Thyroid gland (tissue), 4 donors: ENCODE data around the gene PDE8B. TPM values are rescaled to one million over a fixed set of nuclear protein-coding genes. Genes with fewer than 3 reads are reported as not detected.

Source experiments
- DNase-seq, 2 donors: peaks; one replicate each; pipeline ENCODE4 v3.0.0-alpha.2; 2019
- H3K27ac ChIP-seq, 3 donors: fragments of 200-600 bp; sonication (generic); 1 replicate in 2 of 3; 2 replicates in 1 of 3; pipeline ENCODE4 v1.5.1; 2016 to 2019; ENCODE audit warnings: mild to moderate bottlenecking in 1 of 3, moderate library complexity in 1 of 3
- H3K27me3 ChIP-seq: fragments of 200-600 bp; sonication (generic); one replicate; pipeline ENCODE4 v1.5.1; 2019
- H3K36me3 ChIP-seq, 2 donors: fragments of 200-600 bp; sonication (generic); one replicate each; pipeline ENCODE4 v1.5.1; 2016 to 2019
- H3K4me1 ChIP-seq, 2 donors: fragments of 200-600 bp; sonication (generic); one replicate each; pipeline ENCODE4 v1.5.1; 2017 to 2019
- H3K4me3 ChIP-seq, 3 donors: fragments of 200-600 bp; sonication (generic); replicated peaks in 1 of 3; 1 replicate in 2 of 3; 2 replicates in 1 of 3; pipeline ENCODE4 v1.5.1; 2016; ENCODE audit warnings: mild to moderate bottlenecking in 1 of 3
- H3K9me3 ChIP-seq: fragments of 200-600 bp; sonication (generic); one replicate; pipeline ENCODE4 v1.5.1; 2017
- POLR2A ChIP-seq, 2 donors: fragments of 450-650 bp; IDR thresholded peaks; one replicate each; pipeline ENCODE4 v1.6.1; 2017; ENCODE audit warnings: antibody characterized with exemption in 2 of 2, mild to moderate bottlenecking in 2 of 2, moderate library complexity in 1 of 2
- WGBS, 2 donors: methylation state at CpG; one replicate each; pipeline ENCODE4 v1.1.5; 2017; 5-methylcytosine and 5-hydroxymethylcytosine counted together
- intact Hi-C: fragments of 100-400 bp; cut with DNase I; formaldehyde crosslinking; loops from one replicate; pipeline ENCODE4 v1.15.1; 2023
- total RNA-seq, 4 donors: library from RNA; depleted of rRNA; stranded (reverse); fragments of >200 nt; gene quantifications; one replicate each; pipeline ENCODE4 v1.2.3, GENCODE V29; 2016
- TF ChIP-seq, protein P1 (sequence below), 6 experiments: fragments of 200-600 bp in 3 of 6; fragments of 450-650 bp in 3 of 6; sonication (generic) in 3 of 6; IDR thresholded peaks; one replicate each; pipeline ENCODE4 v1.5.1; 2016 to 2019; ENCODE audit warnings: antibody characterized with exemption in 6 of 6, mild to moderate bottlenecking in 2 of 6, inconsistent platforms in 1 of 6, moderate library complexity in 1 of 6

Gene PDE8B
- total RNA-seq, 4 donors from 2014 or later = 113 to 279 (median 218) TPM

DNA sequence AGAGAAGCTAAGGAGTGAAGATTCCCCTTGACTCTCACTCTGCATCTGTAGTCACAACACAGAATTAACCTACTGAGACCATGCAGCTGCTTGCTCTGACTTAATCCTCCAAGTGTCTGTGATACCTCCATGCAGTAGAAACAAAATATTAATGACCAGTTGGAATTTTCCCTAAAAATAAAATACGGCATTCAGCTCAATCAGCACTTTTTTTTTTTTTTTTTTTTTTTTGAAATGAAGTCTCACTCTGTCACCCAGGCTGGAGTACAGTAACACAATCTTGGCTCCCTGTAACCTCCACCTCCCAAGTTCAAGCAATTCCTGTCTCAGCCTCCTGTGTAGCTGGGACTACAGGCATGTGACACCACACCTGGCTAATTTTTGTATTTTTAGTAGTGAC lies 233.2 kb downstream of the PDE8B start:
- intact Hi-C loops = no loop called here
- no peak for DNase-seq
- no peak for TF ChIP-seq POLR2A (IDR thresholded peaks at IDR 0.05)
- no peak overlapping the region for H3K27ac ChIP-seq
- no peaks in the 10 kb centered on the region for H3K27me3 ChIP-seq
- H3K4me1 ChIP-seq = no peaks in the 10 kb centered on the region
- 74 to 76% methylated on average over 1 of the region's 1 CpG for WGBS, 2 donors
- H3K9me3 ChIP-seq = no peaks in the 10 kb centered on the region
- H3K4me3 ChIP-seq = no peak overlapping the region
- H3K36me3 ChIP-seq = peaks cover 0 to 5% of the 10 kb centered on the region in 2 donors

- peaks cover 0 to 5% of the 10 kb centered on the region in 2 donors for H3K36me3 ChIP-seq
- H3K27ac ChIP-seq = no peak overlapping the region
- TF ChIP-seq, protein P1, sequence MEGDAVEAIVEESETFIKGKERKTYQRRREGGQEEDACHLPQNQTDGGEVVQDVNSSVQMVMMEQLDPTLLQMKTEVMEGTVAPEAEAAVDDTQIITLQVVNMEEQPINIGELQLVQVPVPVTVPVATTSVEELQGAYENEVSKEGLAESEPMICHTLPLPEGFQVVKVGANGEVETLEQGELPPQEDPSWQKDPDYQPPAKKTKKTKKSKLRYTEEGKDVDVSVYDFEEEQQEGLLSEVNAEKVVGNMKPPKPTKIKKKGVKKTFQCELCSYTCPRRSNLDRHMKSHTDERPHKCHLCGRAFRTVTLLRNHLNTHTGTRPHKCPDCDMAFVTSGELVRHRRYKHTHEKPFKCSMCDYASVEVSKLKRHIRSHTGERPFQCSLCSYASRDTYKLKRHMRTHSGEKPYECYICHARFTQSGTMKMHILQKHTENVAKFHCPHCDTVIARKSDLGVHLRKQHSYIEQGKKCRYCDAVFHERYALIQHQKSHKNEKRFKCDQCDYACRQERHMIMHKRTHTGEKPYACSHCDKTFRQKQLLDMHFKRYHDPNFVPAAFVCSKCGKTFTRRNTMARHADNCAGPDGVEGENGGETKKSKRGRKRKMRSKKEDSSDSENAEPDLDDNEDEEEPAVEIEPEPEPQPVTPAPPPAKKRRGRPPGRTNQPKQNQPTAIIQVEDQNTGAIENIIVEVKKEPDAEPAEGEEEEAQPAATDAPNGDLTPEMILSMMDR (IDR thresholded peaks at IDR 0.05) = no peak
- TF ChIP-seq POLR2A (IDR thresholded peaks at IDR 0.05) = no peak
- 95 to 97% methylated on average over 1 of the region's 1 CpG for WGBS, 2 donors
- H3K27me3 ChIP-seq = no peaks in the 10 kb centered on the region
- DNase-seq = no peak
- H3K4me3 ChIP-seq = no peak overlapping the region
- H3K4me1 ChIP-seq = no peaks in the 10 kb centered on the region
- H3K9me3 ChIP-seq = no peaks in the 10 kb centered on the region
- intact Hi-C loops = no loop called here
These were observed 233.9 kb downstream of the PDE8B start for GRCh38 chr5:77444356-77444755.

DNA sequence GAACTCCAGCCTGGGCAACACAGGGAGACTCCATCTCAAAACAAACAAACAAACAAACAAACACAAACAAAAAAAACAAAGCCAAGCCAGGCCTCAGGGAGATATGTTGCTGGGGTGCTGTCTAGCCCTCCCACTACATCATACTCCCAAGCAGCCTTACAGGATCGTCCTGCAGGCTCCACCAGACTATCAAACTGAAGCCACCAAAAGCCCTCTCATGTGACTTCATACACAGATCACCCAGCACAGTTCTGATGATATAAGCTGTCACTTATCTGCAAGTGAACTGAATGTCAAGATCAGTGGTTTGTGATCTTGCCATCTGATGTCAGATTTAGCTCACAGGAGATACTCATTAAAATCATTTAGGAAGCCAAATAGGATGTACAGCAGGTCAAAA lies 238.4 kb downstream of the PDE8B start:
- no peaks in the 10 kb centered on the region for H3K27me3 ChIP-seq
- 100% methylated on average over 1 of the region's 1 CpG for WGBS, 2 donors
- TF ChIP-seq, protein P1 (IDR thresholded peaks at IDR 0.05) = no peak
- TF ChIP-seq POLR2A (IDR thresholded peaks at IDR 0.05) = no peak
- no peak overlapping the region for H3K4me3 ChIP-seq
- H3K36me3 ChIP-seq = peaks cover 0 to 5% of the 10 kb centered on the region in 2 donors
- intact Hi-C loops = no loop called here
- H3K9me3 ChIP-seq = no peaks in the 10 kb centered on the region
- no peak for DNase-seq
- no peak overlapping the region for H3K27ac ChIP-seq
- H3K4me1 ChIP-seq = no peaks in the 10 kb centered on the region

DNA sequence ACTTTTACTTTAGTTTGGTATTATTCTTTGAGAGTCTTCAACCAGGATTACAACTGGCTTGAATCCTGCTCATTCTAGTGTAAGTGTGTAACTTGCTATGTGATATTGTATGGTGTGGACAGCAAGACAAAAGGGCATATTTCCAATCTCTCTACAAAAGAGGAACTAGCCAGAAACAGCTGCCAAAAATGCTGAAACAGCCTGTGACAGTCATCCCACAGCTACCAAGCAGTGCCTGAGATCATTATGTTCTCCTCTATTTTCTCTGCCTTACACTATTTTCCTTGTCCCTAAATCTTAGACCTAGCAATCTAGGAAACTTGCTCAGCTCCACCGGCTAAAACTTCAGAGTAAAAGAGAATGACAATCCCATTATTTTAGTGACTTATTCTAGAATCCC lies 238.8 kb downstream of the PDE8B start:
- Histone ChIP-seq H3K27me3 (no peaks in the 10 kb centered on the region), H3K36me3 (peaks cover 0 to 5% of the 10 kb centered on the region in 2 donors), H3K27ac (peak overlapping the region in 1 of 3 donors; percentile 4), H3K4me1 (no peaks in the 10 kb centered on the region), H3K9me3 (no peaks in the 10 kb centered on the region), H3K4me3 (no peak overlapping the region)
- intact Hi-C loops = no loop called here
- 92 to 94% methylated on average over 1 of the region's 1 CpG for WGBS, 2 donors
- TF ChIP-seq, protein P1 (IDR thresholded peaks at IDR 0.05) = no peak
- no peak for TF ChIP-seq POLR2A (IDR thresholded peaks at IDR 0.05)
- no peak for DNase-seq

- no peak for TF ChIP-seq POLR2A (IDR thresholded peaks at IDR 0.05)
- TF ChIP-seq, protein P1 (IDR thresholded peaks at IDR 0.05) = no peak
- no peak for DNase-seq
- H3K9me3 ChIP-seq = no peaks in the 10 kb centered on the region
- 75 to 86% methylated on average over 2 of the region's 2 CpGs for WGBS, 2 donors
- H3K4me3 ChIP-seq = no peak overlapping the region
- H3K4me1 ChIP-seq = no peaks in the 10 kb centered on the region
- no peak overlapping the region for H3K27ac ChIP-seq
- intact Hi-C loops = no loop called here
- peaks cover 0 to 5% of the 10 kb centered on the region in 2 donors for H3K36me3 ChIP-seq
- no peaks in the 10 kb centered on the region for H3K27me3 ChIP-seq
These were observed 239.5 kb downstream of the PDE8B start for GRCh38 chr5:77449981-77450380.

DNA sequence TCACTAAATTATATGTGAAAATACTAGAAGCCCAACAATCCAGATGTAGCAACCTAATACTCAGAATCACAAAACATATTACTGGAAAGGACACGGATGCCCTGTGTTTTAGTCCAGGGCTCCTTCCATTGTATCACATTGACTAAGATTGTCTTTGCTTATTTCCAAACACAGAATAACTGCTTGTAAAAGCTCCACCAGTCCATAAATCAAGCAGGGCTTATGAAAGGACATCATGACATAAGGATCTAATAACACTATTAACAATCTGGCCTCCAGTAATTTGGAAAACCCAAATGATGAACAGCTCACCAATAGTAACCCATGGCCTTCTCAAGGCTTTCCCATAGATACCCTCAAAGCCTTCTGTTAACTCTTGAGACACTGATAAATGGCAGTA lies 241.9 kb downstream of the PDE8B start:
- no peaks in the 10 kb centered on the region for H3K36me3 ChIP-seq
- no peak overlapping the region for H3K27ac ChIP-seq
- no peak for DNase-seq
- no peaks in the 10 kb centered on the region for H3K9me3 ChIP-seq
- TF ChIP-seq POLR2A (IDR thresholded peaks at IDR 0.05) = no peak
- TF ChIP-seq, protein P1 (IDR thresholded peaks at IDR 0.05) = no peak
- WGBS, 2 donors = 90 to 100% methylated on average over 1 of the region's 1 CpG
- H3K27me3 ChIP-seq = no peaks in the 10 kb centered on the region
- no peaks in the 10 kb centered on the region for H3K4me1 ChIP-seq
- intact Hi-C loops = no loop called here
- H3K4me3 ChIP-seq = no peak overlapping the region
